Stimulated activated CD8-positive, alpha-beta memory T cell treated with anti-CD3 and anti-CD28 coated beads, Interleukin-15, amount 100 ng/mL, for 24 hours (primary cell): ENCODE data around the gene TNS1.
"Not testable (repeated sequence)": the region's sequence is repeated elsewhere in the genome, so short reads cannot be mapped to it uniquely, and the experiment has no call there.

ENCODE experiments used
- DNase-seq: peaks from one replicate; pipeline ENCODE4 v3.0.0-alpha.2; 2020; ENCODE audit warnings: low read depth

TNS1 gene

DNA sequence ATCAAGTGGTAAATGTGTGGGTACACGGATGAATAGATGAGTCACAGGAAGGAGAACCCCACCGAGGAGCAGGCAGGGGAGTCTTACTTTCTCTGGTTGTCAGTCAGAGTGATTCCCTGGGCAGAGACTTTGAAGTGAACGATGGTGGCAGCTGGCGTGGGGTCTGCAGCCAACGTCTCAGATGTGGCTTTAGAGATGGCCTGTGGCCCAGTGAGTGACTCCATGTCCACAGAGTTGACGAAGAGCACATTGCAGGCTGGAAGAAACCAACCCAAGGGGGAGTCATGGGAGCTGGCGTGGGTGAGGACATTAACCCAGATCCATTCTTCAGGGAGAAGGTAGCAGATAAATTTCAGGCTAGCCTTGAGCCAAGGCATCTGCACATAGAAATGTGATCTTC, 193.1 kb downstream of the TNS1 start:
- no peak for DNase-seq

DNA sequence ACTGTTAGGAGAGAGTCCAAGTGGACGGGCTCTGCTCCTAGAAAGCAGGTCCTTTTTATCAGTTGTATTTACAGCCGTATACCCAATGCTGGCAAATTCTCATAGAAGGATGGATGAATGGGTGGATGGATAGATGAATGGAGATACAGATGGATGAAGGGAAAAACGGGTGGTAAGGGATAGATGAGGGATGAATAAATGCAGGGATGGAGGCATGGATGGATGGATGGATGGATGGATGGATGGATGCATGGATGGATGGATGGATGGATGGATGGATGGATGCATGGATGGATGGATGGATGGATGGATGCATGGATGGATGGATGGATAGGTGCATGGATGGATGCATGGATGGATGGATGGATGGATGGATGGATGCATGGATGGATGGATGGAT, 193.8 kb downstream of the TNS1 start:
- not testable (repeated sequence) for DNase-seq

DNA sequence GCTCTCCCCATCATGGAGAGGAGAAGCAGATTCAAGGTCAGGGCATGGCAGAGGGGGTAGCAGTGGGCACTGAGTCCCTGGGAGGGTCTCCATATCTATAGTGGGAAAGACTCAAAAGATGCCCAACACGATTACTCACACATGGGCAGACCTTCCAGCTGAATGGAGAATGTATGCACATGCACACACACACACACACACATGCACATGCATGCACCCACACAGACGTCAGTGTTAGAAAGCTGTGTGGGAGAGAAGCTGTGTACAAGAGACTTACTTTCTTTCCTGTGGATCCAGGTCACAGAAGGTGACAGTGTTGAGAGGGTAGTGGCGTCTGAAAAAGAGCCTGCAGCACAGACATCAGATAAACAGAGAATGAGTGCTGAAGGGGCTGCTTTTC, 194.5 kb downstream of the TNS1 start:
- no peak for DNase-seq

DNA sequence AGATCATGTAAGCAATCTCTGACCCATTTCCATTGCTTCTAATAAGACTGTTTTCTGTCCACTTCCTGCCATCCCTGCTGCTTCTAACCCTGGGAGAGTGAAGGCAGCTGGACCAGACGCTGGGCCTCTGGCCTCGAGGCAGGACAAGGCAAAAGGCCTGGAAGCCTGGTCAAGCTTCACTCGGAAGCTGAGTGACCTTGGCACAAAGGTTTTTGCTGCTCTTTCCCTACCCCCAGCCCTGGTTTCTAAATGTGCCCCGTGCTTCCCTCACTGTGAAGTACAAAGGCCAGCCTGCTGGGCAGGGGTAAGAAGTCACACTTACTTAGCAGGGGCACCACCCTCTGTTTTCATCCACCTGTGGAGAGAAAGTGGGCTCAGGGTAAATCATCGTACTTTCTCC, 195.0 kb downstream of the TNS1 start:
- no peak for DNase-seq

DNA sequence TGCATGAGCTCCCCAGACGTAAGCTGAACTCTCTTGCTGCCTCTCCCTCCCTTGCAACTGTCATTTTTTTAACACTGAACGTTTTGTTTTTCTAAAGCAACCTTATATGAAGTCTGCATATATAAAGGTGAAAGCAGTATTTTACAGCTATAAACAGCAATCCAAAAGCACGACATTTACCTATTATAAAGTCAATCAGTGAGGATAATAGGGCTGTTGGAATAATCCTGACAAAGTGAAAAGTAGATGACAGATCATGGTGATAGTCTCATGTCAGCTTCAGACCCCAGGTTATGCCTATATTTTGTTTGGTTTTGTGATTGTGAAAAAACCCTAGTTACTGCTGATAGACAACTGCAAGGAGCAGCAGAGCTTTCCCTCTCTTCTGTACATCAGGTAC, 195.8 kb downstream of the TNS1 start:
- no peak for DNase-seq

DNA sequence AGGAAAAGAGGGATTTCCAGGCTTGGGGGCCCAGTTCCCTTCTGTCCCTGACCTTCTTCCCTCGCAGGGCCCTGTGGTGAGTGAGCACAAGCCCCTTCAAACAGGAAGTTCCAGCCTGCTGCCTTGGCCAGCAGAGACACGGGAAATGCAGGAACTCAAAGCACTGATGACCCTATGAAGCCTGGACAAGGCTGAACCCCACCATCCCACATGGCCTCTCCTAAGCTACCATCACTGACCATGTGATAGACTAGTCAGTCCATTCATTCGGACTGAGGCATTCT, 196.4 kb downstream of the TNS1 start:
- no peak for DNase-seq

DNA sequence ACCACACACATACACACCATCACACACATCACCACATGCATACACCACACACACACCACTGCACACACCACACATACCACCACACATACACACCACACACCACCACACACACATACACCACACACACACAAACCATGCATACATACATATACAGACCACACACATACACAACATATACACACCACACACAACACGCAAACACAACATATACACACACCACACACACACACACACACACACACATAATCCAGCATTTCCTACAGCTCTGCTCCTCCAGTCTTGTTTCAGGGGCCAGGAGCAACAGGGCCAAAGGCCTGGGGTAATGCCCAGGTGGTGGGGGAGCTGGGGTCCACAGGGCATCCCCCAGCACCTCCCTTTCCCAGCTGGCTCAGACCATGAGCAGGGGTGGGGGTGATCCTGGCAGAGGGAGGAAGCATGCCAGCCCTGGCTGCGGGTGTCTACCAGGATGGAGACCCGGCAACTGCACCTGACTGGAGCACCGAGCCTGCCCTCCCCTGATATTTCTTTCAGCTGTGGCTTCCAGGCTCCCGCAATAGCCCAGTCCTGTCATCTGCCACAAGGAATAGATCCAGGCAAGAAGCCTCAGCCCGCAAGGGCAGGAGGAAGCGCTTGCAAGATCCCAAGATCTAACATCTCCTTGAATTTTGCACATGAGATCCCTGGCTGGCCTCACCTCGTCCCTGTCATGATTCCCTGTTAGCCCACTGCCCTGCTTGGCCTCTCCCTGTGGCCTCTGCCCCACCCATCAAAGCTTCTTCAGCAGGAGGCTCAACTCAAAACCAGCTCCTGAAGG, 196.9 kb downstream of the TNS1 start:
- no peak for DNase-seq

DNA sequence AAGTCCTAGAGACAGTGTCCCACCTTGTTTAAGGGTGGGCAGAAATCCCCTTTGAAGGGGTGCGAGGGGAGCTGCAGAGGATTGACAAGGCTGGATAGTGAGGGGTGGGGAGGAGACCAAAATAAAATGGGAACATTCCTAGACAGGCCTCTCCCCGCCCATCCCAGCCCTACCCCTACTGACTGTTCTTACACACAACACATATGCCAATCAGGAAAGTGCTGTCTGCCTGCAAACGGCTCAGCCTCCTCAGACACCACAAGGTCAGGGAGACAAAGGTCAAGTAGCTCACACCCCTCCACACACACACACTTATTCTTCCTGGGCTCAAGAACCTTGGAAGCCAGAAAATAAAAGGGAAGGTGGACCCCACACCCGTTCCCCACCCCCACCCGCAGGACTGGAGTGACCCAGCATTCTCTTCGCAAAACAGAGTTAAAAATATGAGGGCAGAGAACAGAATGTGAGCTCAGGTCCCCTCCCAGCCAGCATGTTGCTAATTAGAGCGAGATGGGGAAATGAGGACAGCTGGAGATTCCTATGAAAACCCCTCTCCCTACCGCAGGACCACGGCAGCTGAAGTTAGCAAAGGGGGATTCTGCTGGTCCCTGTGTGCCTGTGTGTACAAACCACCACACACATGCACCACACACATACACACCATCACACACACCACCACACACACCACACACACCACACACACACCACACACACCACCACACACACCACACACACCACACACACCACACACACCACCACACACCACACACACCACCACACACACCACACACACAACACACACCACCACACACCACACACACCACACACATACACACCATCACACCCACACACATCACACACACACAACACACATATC, 197.8 kb downstream of the TNS1 start:
- no peak for DNase-seq

DNA sequence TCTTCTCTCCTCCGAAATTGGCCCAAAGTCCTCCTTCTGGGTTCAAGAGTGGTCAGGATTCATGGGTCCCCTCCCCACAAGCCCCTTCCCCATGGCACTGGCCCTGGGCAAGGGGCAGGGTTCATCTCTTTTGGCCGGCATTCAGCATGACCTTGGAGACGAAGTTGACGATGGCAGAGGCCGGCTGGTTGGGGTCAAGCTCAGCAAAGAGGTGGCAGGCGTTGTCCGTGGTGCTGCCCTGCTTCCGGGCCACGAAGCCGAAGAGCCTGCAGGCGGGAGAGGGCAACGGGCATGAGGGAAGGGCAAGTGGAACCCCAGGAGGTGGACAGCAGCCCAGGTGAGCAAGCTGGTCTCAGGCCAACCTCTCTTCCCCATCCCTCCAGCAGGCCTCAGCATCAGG, 198.5 kb downstream of the TNS1 start:
- no peak for DNase-seq

DNA sequence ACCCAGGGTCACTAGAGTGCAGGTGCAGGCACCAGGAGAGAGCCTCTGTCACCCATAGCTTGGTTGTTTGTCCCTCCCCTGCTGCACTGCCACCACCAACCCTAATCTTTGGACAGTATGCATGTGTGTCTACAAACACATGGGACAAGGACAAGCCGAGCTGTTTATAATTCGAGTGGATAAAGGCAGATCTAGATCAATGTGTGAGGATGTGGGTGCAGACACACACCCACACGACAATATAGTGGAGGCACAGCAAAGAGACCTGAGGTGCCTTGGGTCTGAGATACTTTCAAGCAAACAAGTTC, 199.2 kb downstream of the TNS1 start:
- no peak for DNase-seq

DNA sequence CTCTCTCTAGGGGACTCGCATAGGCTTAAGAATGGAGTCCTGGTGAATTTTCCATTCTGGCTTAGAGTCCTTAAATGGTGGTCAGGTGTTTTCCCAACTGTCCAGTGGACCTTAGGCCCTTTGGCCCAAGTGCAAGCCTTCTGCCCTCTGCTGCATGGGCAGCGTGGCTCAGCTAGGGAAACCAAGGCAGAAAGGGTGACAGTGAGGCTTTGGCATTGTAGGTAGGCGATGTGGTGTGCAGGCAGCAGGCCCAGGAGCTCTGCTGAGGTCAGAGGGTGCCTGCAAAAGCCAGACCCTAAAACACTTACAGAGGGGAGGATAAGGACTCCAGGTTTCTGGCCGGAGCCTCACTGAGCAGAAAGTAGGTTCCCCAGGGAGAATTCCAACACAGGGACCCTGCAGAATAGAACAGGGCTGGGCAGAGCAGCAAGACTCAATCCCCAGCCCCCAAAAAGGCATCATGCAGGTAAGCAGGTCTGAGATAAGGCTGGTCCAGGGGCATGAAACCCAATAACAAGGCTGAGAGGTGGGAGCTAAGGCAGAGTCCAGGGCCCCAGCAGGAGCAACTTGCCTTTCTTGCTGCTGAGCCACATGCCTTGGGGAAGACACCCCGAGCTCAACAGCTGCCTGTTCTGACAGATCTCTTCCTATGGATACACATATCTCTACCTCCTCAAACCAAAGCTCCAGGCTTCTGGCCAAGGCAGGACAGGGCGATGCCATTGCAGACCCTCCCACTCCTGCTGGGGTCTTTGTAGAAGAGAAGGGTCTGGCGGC, 199.7 kb downstream of the TNS1 start:
- DNase-seq = no peak

DNA sequence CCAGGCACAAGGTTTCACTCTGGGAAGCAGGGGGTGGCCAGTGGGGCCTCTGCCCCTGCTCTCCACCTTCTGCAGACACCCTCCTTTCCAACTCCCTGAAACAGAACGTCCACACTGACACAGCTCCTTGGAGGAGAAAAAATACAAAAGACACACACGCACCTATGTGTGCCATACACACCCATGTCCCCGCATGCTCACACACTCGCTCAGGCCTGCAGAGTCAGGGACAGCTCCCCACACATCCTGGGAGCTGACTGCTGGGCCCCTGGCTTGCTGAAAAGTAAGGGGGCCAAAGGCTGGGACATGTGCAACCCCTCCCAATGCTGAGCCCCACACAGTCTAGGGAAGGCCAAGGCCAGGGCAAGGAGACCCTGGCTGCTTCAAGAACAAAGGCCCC, 200.5 kb downstream of the TNS1 start:
- DNase-seq = no peak

DNA sequence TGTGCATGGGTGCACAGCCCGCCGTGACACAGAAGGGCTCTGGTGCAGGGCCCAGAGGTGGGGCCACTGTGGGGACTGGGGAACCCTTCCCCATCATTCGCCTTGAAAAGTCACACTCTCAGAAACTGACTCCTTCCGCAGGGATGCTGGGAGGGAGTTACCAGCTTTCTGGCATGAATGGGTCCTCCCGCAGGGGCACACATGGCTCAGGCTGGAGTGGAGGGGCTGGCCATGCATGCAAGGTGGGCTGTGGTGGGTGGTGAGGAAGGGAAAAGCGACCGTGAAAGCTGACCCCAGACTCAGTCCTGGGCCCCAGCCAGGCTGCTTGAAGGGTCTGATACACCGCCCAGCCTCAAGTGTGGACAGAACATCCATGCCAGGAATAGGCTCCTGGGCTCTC, 201.1 kb downstream of the TNS1 start:
- DNase-seq = no peak

DNA sequence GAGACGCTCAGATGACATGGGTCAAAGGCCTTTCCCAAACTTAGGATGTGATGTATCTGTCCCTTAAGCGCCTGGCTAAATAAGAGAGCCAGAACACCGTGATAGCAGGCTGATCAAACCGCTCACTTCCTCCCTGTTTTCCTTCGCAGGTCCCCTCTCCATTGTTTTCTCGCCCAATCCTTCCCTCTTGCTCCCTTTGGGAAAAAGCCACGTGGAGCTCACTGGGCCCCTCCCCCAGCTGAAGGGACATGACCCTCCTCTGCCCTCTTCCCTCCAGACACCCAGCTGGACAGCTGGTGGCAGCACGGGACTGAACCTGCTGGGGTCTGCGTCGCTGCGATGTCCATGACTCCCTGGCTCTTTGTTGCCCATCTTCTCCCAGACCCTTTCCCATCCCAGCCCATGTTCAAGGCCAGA, 201.7 kb downstream of the TNS1 start:
- no peak for DNase-seq

DNA sequence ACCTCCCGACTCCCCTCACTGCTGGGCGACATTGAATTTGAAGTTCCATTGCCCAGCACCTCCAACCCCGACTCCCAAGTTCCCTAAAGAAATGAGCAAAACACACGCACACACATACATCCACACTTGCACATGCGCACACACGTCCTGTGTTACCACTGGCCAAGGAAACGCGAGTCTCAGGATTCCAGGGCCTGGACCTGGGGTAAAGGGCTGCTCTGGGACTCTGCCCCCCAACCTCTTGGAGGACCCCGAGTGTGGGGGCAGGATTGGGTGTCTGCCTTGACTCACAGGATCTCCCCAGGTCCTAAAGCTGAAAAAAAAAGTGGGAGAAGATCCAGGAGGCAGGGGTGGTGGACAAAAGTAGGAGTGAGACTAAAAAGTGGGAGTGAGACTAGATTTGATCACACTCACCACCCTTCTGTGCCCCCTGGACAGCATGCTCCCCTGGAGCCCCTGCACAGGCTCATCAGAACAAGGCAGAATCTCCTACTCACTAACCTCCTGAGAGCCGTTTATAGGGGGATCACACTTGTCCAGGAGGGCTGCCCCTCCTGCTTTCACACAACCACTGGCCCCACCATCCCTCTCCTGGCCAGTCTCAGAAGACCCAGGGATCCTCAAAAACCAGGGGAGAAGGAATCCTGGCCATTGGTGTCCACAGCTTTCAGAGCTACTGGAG, 202.2 kb downstream of the TNS1 start:
- no peak for DNase-seq

DNA sequence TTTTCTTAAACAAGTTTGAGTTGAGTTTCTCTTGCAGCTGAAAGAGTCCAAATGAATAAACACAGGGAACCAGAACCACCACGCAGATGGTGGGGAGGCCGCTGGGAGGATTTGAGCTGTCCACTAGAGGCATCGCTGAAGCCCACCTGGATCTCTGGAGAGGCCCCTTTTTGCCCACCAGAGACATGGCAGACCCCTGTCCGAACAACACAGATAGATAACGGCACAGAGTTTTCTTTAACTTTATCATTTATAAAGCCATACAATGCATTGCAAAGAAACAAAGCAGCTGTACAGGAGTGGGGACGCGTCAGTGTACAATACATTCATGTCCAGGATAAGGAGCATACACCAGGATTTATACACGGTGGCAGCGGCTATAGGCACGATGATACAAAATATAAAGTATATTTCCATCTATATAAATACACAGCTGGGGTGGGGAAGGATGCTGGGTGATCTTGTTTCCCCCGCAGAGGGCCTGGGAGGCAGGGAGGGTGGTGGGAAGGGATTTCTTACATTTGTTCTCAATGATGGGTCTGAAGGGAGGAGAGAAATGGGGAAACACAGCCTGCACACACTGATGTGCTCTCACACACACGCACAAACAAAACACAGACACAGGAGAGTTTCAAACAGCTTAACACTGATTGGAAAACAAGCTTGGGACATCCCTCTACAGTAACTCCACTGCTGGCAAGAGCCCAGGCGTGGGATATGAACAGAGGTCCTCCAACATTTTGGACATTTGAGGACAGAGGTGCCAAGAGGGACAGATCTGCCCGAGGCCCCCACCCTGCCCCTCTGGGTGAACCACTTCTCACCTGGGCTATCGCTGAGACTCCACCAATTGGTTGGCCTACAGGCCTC, 203.0 kb downstream of the TNS1 start:
- DNase-seq = no peak

DNA sequence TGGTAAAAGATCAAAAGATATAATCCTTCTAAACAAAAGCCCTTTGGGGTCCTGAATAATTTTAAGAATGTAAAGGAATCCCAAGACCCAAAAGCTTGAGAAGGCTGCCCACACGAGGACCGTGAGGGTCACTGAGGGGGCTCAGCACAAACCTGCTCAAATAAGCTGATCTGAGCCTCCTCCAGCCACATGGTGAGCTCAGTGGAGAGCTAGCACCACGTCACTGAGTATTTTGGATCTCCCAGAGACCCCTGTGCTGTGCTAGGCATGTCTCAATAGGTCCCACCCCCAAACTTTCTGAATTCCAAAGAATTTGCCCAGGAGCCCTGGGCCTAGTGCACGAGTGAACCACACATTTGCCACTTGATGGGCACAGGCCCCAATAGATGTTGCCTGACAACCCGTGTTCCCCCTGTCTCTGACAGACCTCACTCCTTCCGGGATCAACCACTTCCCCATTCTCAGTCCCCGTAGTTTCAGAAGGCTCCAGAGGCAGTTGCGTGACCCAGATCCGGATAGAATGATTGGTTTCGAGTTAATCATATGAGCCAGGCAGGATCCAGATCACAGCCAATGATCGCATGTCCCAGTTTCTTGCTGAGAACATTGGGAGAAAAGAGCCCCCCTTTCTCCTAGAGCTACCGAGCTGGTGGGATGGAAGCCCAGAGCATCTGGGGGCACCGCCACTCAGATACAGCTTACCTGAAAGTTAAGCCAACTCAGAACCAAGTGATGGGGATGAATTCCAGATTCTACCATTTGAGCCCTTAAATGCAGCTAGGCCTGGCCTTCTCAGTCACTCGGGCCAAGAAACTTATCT, 203.8 kb downstream of the TNS1 start:
- no peak for DNase-seq

DNA sequence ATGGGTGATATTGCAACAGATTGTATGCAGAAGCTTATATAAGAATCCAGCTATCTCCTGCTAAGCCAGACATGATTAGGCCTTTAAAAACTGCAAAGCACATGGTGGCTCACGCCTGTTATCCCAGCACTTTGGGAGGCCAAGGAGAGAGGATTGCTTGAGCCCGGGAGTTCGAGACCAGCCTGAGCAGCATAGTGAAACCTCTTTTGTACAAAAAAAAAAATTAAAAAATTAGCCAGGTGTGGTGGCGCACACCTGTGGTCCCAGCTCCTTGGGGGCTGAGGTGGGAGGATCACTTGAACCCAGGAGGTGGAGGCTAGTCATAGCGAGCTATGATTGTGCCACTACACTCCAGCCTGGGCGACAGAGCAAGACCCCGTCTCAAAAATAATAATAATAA, 204.6 kb downstream of the TNS1 start:
- no peak for DNase-seq

DNA sequence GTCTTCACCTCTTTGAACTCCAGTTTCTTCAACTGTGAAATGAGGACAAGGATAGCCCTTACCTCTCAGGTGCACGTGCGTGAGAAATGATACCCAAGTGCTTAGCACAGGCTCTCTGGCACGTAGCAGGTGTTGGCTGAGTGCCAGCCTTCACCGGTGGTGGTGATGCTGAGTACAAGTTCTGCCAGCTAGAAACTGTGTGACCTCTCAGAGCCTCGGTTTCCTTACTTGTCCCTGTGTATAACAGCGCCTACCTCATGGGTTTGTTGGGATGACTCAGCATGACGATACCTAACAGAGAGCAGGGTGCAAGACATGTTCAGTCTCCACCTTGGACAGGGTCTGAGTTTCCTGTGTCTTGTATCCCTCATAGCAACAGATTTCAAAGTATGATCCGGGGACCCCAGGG, 205.1 kb downstream of the TNS1 start:
- DNase-seq = no peak

DNA sequence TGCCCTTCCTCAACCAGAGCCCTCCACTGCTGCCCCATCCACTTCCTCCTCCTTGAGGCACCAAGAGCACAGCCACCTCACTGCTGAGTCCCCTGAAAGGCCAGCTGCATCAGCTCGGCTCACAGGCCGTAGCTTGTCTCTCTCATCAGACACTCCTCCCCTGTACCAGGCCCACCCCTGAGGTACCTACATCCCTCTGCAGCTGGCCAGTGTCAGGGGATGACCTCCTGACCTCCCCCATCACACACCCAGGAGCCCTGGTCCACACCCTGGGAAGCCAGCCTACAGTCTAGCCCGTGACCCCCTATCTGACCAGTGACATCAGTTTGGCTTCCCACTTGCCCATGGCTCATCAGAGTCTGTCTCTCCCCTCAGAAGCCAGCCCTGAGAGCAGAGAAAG, 205.6 kb downstream of the TNS1 start:
- DNase-seq = no peak
